HL-60 (cell line): ENCODE results near the gene ARHGAP36.

Experiments
- DNase-seq, 2 experiments: peaks; one replicate each; pipeline ENCODE4 v3.0.0-alpha.2; 2010 to 2020; ENCODE audit warnings: low read depth in 1 of 2, low spot score in 1 of 2
- H3K27ac ChIP-seq: fragments of 250-450 bp; sonication (Bioruptor Pico); replicated peaks from 2 replicates; pipeline ENCODE4 v1.5.1; 2020; ENCODE audit warnings: mild to moderate bottlenecking, moderate library complexity
- H3K27me3 ChIP-seq: fragments of 250-450 bp; sonication (Bioruptor Pico); 2 replicates; pipeline ENCODE4 v1.5.1; 2021; ENCODE audit warnings: mild to moderate bottlenecking, moderate library complexity; ENCODE audit not compliant: insufficient read depth, poor library complexity, severe bottlenecking
- H3K4me3 ChIP-seq: replicated peaks from 2 replicates; pipeline ENCODE4 v1.5.1; 2011; ENCODE audit warnings: mild to moderate bottlenecking, control low read depth, low read length; ENCODE audit not compliant: insufficient read depth
- CTCF ChIP-seq: IDR thresholded peaks from one replicate; pipeline ENCODE4 v1.5.1; 2011; ENCODE audit warnings: low read length, control low read depth, inconsistent platforms; ENCODE audit not compliant: insufficient read depth
- GABPA ChIP-seq: IDR thresholded peaks from 2 replicates; pipeline ENCODE4 v1.6.1; 2012; ENCODE audit warnings: low read depth
- POLR2AphosphoS5 ChIP-seq: IDR thresholded peaks from 2 replicates; pipeline ENCODE4 v1.6.1; 2012; ENCODE audit warnings: low read depth
- REST ChIP-seq: IDR thresholded peaks from 2 replicates; pipeline ENCODE4 v1.6.1; 2012; ENCODE audit warnings: low read depth; ENCODE audit not compliant: insufficient replicate concordance
- SPI1 ChIP-seq: IDR thresholded peaks from 2 replicates; pipeline ENCODE4 v1.6.1; 2012; ENCODE audit warnings: low read depth, mild to moderate bottlenecking, borderline replicate concordance

Gene ARHGAP36

GRCh38 chrX:131061306-131061705, 3.2 kb downstream of the ARHGAP36 start:
- no peak for TF ChIP-seq SPI1
- TF ChIP-seq POLR2AphosphoS5: no peak
- TF ChIP-seq CTCF: no peak
- TF ChIP-seq REST: no peak
- TF ChIP-seq GABPA: no peak
- Histone ChIP-seq H3K4me3 (no peak overlapping the region), H3K27me3 (peaks cover 2% of the 10 kb centered on the region), H3K27ac (no peak overlapping the region)
- no peak for DNase-seq

- Histone ChIP-seq H3K27ac (no peak overlapping the region), H3K4me3 (no peak overlapping the region), H3K27me3 (peaks cover 3% of the 10 kb centered on the region)
- DNase-seq: no peak
- TF ChIP-seq POLR2AphosphoS5: no peak
- no peak for TF ChIP-seq GABPA
- TF ChIP-seq REST: no peak
- no peak for TF ChIP-seq SPI1
- no peak for TF ChIP-seq CTCF
Measured at GRCh38 chrX:131063613-131064012, 5.5 kb downstream of the ARHGAP36 start.

GRCh38 chrX:131066237-131066636, 8.1 kb downstream of the ARHGAP36 start:
- H3K27me3 ChIP-seq: peaks cover 5% of the 10 kb centered on the region
- no peak overlapping the region for H3K4me3 ChIP-seq
- TF ChIP-seq CTCF: no peak
- TF ChIP-seq SPI1: no peak
- TF ChIP-seq GABPA: no peak
- no peak for TF ChIP-seq POLR2AphosphoS5
- peak; percentile 85 for TF ChIP-seq REST
- no peak overlapping the region for H3K27ac ChIP-seq
- no peak for DNase-seq
